ENCODE results near the gene CLRN2. TPM values are rescaled to one million over a fixed set of nuclear protein-coding genes. Genes with fewer than 3 reads are reported as not detected.

The CLRN2 gene
- total and polyA plus RNA-seq, 4 donors: 0.19 TPM; not detected in 3

- H3K9ac ChIP-seq (ENCODE audit: low read depth in 1 of 2, low read length in 2 of 2): no peak overlapping the region
- no peak overlapping the region for H3K4me3 ChIP-seq (ENCODE audit: low read depth in 1 of 3, low read length in 3 of 3)
- H3K27me3 ChIP-seq (ENCODE audit: control insufficient read depth in 4 of 4, insufficient read depth in 4 of 4, low read length in 3 of 4): no peaks in the 10 kb centered on the region
- TF ChIP-seq FOXA2 (IDR thresholded peaks at IDR 0.05) (no peak), REST (IDR thresholded peaks at IDR 0.05) (no peak), ATF3 (IDR thresholded peaks at IDR 0.05) (no peak), CTCF (IDR thresholded peaks at IDR 0.05; ENCODE audit: low read depth, low read length, missing input control) (no peak), RXRA (IDR thresholded peaks at IDR 0.05) (no peak), SP1 (IDR thresholded peaks at IDR 0.05) (no peak)
- TF ChIP-seq, protein P1, sequence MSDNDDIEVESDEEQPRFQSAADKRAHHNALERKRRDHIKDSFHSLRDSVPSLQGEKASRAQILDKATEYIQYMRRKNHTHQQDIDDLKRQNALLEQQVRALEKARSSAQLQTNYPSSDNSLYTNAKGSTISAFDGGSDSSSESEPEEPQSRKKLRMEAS (IDR thresholded peaks at IDR 0.05): no peak
- H3K36me3 ChIP-seq (ENCODE audit: control insufficient read depth in 4 of 4, insufficient read depth in 3 of 4, low read depth in 1 of 4, low read length in 3 of 4): peaks cover 0 to 4% (median under 1%) of the 10 kb centered on the region in 4 donors
- no peaks in the 10 kb centered on the region for H3K4me1 ChIP-seq (ENCODE audit: control insufficient read depth in 4 of 4, insufficient read depth in 4 of 4, low read length in 3 of 4)
- H3K9me3 ChIP-seq (ENCODE audit: control insufficient read depth in 4 of 4, low read length in 3 of 4): peaks cover 0 to 3% (median 0%) of the 10 kb centered on the region in 4 donors
- H3K27ac ChIP-seq (ENCODE audit: low read depth in 1 of 2, low read length in 2 of 2): no peak overlapping the region
- WGBS: 92% methylated on average over 9 of the region's 9 CpGs
- DNase-seq (ENCODE audit: low spot score): no peak
Observed at GRCh38 chr4:17477774-17478472, 37.0 kb upstream of the CLRN2 start.

GRCh38 chr4:17480210-17480927 is 34.6 kb upstream of the CLRN2 start:
- Histone ChIP-seq H3K36me3 (ENCODE audit: control insufficient read depth in 4 of 4, insufficient read depth in 3 of 4, low read depth in 1 of 4, low read length in 3 of 4) (peaks cover 4 to 12% (median 7%) of the 10 kb centered on the region in 4 donors), H3K4me3 (ENCODE audit: low read depth in 1 of 3, low read length in 3 of 3) (no peak overlapping the region), H3K27me3 (ENCODE audit: control insufficient read depth in 4 of 4, insufficient read depth in 4 of 4, low read length in 3 of 4) (no peaks in the 10 kb centered on the region), H3K9ac (ENCODE audit: low read depth in 1 of 2, low read length in 2 of 2) (no peak overlapping the region), H3K4me1 (ENCODE audit: control insufficient read depth in 4 of 4, insufficient read depth in 4 of 4, low read length in 3 of 4) (no peaks in the 10 kb centered on the region), H3K9me3 (ENCODE audit: control insufficient read depth in 4 of 4, low read length in 3 of 4) (peaks cover 0 to 3% (median 0%) of the 10 kb centered on the region in 4 donors), H3K27ac (ENCODE audit: low read depth in 1 of 2, low read length in 2 of 2) (no peak overlapping the region)
- 87% methylated on average over 7 of the region's 7 CpGs for WGBS
- no peak for TF ChIP-seq RXRA (IDR thresholded peaks at IDR 0.05)
- TF ChIP-seq YY1 (IDR thresholded peaks at IDR 0.05): no peak
- no peak for TF ChIP-seq ATF3 (IDR thresholded peaks at IDR 0.05)
- TF ChIP-seq REST (IDR thresholded peaks at IDR 0.05): no peak
- no peak for DNase-seq (ENCODE audit: low spot score)

Data from liver (tissue), 9 donors.